ENCODE measurements around the gene VIT. TPM values are rescaled to one million over a fixed set of nuclear protein-coding genes. Genes with fewer than 3 reads are reported as not detected.

VIT gene
- total and polyA plus RNA-seq, 2 experiments from 2014 or later: not detected

- TF ChIP-seq CTCF (conservative IDR thresholded peaks at IDR 0.05; ENCODE audit: low read depth in 2 of 2): peak in 1 of 2 experiments; percentile 25; a peak in 2 of 4 replicates
- TF ChIP-seq ETS1 (IDR thresholded peaks at IDR 0.05): no peak
These were observed 81.3 kb downstream of the VIT start (continued) for GRCh38 chr2:36777788-36778187.

- TF ChIP-seq ZNF331 (CRISPR knock-in tag; IDR thresholded peaks at IDR 0.05; ENCODE audit: low read depth) (no peak), CTCF (conservative IDR thresholded peaks at IDR 0.05; ENCODE audit: low read depth in 2 of 2) (no peak), STAT1 (IDR thresholded peaks at IDR 0.05; ENCODE audit: unreplicated experiment) (no peak)
- peaks cover 21% of the 10 kb centered on the region for H3K4me1 ChIP-seq (ENCODE audit: insufficient read depth)
- Mint-ChIP-seq H3K27ac (no peak overlapping the region), H3K4me1 (peaks cover 27% of the 10 kb centered on the region), H3K9me3 (no peaks in the 10 kb centered on the region; the same call in 2 of the 3 replicates), H3K4me3 (no peak overlapping the region), H3K36me3 (ENCODE audit: low read depth) (no peaks in the 10 kb centered on the region), H3K27me3 (ENCODE audit: insufficient read depth, low read depth, poor library complexity) (peaks cover 5% of the 10 kb centered on the region)
- H3K36me3 ChIP-seq (ENCODE audit: insufficient read depth): no peaks in the 10 kb centered on the region
- H3K79me2 ChIP-seq (replicated peaks; ENCODE audit: insufficient read depth): no peaks in the 10 kb centered on the region
- ATAC-seq (no peak), DNase-seq (ENCODE audit: low spot score) (no peak)
- no peaks in the 10 kb centered on the region for H3K27me3 ChIP-seq (ENCODE audit: insufficient read depth)
- H3K4me3 ChIP-seq: no peak overlapping the region
- no peaks in the 10 kb centered on the region for H4K20me1 ChIP-seq (replicated peaks; ENCODE audit: insufficient read depth)
- H3K27ac ChIP-seq (ENCODE audit: low read depth): no peak overlapping the region
- H3K4me2 ChIP-seq: no peak overlapping the region
- H3K9me2 ChIP-seq (ENCODE audit: insufficient read depth): no peaks in the 10 kb centered on the region
- H3F3A ChIP-seq (replicated peaks; ENCODE audit: low read depth): no peaks in the 10 kb centered on the region; the same call in 1 of the 2 replicates
- H2AFZ ChIP-seq: no peak overlapping the region
These were observed 83.0 kb downstream of the VIT start for GRCh38 chr2:36779462-36779861.

GRCh38 chr2:36780231-36780839 lies 83.8 kb downstream of the VIT start:
- Histone ChIP-seq H3F3A (replicated peaks; ENCODE audit: low read depth) (no peaks in the 10 kb centered on the region; the same call in 1 of the 2 replicates), H3K79me2 (replicated peaks; ENCODE audit: insufficient read depth) (no peaks in the 10 kb centered on the region), H3K27ac (ENCODE audit: low read depth) (no peak overlapping the region), H3K4me2 (no peak overlapping the region), H4K20me1 (replicated peaks; ENCODE audit: insufficient read depth) (no peaks in the 10 kb centered on the region), H3K4me3 (no peak overlapping the region), H2AFZ (peak overlapping the region; percentile 75; the same call in 1 of the 2 replicates), H3K27me3 (ENCODE audit: insufficient read depth) (no peaks in the 10 kb centered on the region), H3K4me1 (ENCODE audit: insufficient read depth) (peaks cover 28% of the 10 kb centered on the region), H3K36me3 (ENCODE audit: insufficient read depth) (no peaks in the 10 kb centered on the region), H3K9me2 (ENCODE audit: insufficient read depth) (no peaks in the 10 kb centered on the region)
- H3K27me3 Mint-ChIP-seq (ENCODE audit: insufficient read depth, low read depth, poor library complexity): peaks cover 5% of the 10 kb centered on the region
- ATAC-seq (peak; percentile 34; the same call in 2 of the 3 replicates), DNase-seq (ENCODE audit: low spot score) (peak; percentile 83)
- TF ChIP-seq ZNF331 (CRISPR knock-in tag; IDR thresholded peaks at IDR 0.05; ENCODE audit: low read depth) (no peak), CTCF (conservative IDR thresholded peaks at IDR 0.05; ENCODE audit: low read depth in 2 of 2) (peak; percentile 80 to 89), CREB1 (CRISPR knock-in tag; IDR thresholded peaks at IDR 0.05; ENCODE audit: low read depth) (no peak)
- no peak overlapping the region for H3K4me3 Mint-ChIP-seq
- no peaks in the 10 kb centered on the region; the same call in 2 of the 3 replicates for H3K9me3 Mint-ChIP-seq
- no peaks in the 10 kb centered on the region for H3K36me3 Mint-ChIP-seq (ENCODE audit: low read depth)
- peaks cover 36% of the 10 kb centered on the region for H3K4me1 Mint-ChIP-seq
- H3K27ac Mint-ChIP-seq: no peak overlapping the region

Measured in GM23338 (cell line).